HG03196 (cell line): ENCODE results near the gene DHX58.

Experiments
- ATAC-seq: cut with Tn5 transposase; IDR thresholded peaks from one replicate; pipeline ENCODE4 v1.9.1; 2021; ENCODE audit not compliant: unreplicated experiment

Gene DHX58

DNA sequence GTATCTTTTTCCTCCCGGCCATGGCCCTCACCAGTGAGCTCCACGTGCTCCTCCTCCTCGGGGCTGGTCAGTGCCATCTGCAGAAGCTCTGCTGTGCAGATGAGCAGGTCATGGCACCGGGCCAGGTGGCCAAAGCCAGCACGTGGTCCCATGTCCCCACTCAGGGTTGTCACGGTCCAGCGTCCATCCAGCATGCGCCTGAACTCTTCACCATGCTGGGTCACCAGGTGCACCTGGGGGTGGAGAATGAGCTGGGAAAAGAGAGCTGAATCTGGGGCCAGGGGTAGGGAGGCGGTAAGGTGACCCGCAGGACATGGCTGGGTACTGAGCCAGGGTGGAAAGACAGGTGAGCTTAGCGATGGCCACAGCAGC, 1.3 kb downstream of the DHX58 start:
- no peak for ATAC-seq

- ATAC-seq, result no peak
Observed at GRCh38 chr17:42110301-42111264, 1.9 kb downstream of the DHX58 start.

DNA sequence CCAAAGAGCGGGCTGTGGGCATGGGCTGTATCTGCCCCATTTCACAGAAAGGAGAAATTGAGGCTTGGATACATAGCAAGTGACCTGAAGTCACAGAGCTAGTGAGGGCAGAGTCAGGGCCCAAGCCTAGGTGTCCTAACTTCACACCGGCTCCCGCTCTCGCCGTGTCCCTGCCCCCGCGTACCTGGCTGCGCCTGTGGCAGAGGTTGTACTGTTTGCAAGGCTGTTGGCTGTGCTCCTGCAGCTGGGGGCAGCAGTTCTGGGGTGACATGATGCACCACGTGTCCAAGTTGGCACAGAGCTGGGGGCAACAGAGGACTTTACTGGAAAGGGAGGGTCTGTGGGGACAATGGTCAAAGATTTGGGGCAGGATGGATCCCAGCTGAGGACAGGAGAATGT, 3.4 kb downstream of the DHX58 start:
- ATAC-seq, result no peak

GRCh38 chr17:42107597-42108576, 4.6 kb downstream of the DHX58 start:
- ATAC-seq, result peak; percentile 50

DNA sequence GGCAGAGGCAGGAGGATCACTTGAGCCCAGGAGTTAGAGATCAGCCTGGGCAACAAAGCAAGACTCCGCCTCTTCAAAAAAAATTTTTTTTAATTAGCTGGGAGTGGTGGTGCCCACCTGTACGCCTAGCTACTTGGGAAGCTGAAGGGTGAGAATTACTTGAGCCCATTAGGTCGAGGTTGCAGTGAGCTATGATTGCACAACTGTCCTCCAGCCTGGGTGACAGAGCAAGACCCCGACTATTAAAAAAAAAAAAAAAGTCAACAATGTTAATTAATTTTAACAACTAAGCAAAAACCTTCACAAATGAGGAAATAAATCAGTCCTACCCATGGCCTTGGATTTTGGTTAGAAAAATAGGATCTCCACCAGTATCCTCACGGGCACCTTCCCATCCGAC, 5.4 kb downstream of the DHX58 start:
- ATAC-seq, result no peak

- ATAC-seq, result no peak
Observed at GRCh38 chr17:42106009-42106408, 6.5 kb downstream of the DHX58 start.

GRCh38 chr17:42104264-42104663, 8.2 kb downstream of the DHX58 start:
- ATAC-seq, result no peak

DNA sequence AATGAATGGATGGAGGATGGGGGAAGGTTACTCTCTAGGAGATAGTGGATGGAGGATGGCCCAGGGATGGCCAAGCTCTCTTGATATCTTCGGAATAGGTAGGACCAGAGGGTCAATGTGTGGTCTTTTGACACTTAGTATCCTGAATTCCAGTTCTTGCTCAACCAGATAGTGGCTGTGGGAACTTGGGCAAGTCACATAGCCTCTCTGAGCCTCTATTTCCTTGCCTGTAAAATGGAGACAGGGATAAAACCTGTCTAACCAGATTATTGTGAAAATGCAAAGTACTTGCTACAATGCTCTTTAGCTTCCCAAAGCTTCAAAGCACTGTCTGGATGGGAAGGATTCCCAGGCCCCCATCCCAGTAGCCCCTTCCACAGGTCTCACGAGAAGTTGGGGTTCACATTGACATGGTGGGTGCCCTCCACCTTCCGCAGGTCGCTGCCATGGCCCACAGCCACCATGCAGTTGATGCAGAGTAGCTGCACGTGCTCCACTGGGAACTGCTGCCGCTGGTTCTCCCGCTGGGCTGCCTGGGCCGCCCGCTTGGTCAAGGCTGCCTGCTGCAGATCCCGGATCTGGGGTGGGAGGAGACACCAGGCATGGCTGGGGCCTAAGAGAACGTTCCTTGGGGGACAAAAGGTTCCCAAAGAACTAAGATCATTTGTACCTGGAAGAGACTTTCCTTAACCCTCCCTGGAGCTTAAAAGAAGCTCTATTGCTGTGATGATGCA, 9.1 kb downstream of the DHX58 start:
- ATAC-seq, result no peak

- no peak for ATAC-seq
Observed at GRCh38 chr17:42101513-42102292, 10.8 kb downstream of the DHX58 start.

- no peak for ATAC-seq
Observed at GRCh38 chr17:42098730-42099399, 13.6 kb downstream of the DHX58 start.

GRCh38 chr17:42097691-42098631, 14.6 kb downstream of the DHX58 start, which contains the start of gene ZNF385C:
ZNF385C (minus strand) TSS chr17:42098473; CDS start chr17:42063056, 35,417 bp downstream.
- ATAC-seq, result no peak

- ATAC-seq, result no peak
Observed at GRCh38 chr17:42096360-42097111, 16.0 kb downstream of the DHX58 start.

GRCh38 chr17:42094375-42095069, 18.0 kb downstream of the DHX58 start:
- ATAC-seq, result no peak

- ATAC-seq, result no peak
Observed at GRCh38 chr17:42092939-42093338, 19.6 kb downstream of the DHX58 start.

GRCh38 chr17:42090964-42091790, 21.3 kb downstream of the DHX58 start:
- ATAC-seq, result no peak

DNA sequence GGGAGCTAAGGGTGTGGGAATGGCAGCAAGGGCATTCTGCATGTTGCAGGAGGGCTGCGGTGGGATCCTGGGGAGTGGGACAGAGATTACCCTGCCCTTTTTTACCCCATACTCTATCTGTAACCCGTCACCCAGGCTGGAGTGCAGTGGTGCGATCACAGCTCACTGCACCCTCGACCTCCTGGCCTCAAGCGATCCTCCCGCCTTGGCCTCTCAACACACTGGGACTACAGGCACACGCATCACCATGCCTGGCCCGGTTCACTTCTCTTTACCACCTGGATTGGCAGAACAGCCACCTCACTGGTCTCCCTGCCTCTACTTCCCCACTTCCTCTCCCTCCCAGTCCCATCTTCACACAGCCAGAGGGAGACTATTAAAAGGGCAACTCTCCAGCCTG, 23.8 kb downstream of the DHX58 start:
- no peak for ATAC-seq
